Measurements from ENCODE around the gene ENTREP1. TPM values are rescaled to one million over a fixed set of nuclear protein-coding genes. Genes with fewer than 3 reads are reported as not detected.

The ENTREP1 gene
- polyA plus RNA-seq, 4 donors = 2.5 to 3.5 (median 2.9) TPM

GRCh38 chr9:69319324-69320025 lies 5.5 kb upstream of the ENTREP1 start:
- DNase-seq (ENCODE audit: low read depth in 4 of 4, low spot score in 3 of 4) = peak in 2 of 4 donors; percentile 6 to 23

- no peak for DNase-seq (ENCODE audit: low read depth in 4 of 4, low spot score in 3 of 4)
Measured at GRCh38 chr9:69322256-69322655, 2.8 kb upstream of the ENTREP1 start.

GRCh38 chr9:69323861-69324260 lies 1.2 kb upstream of the ENTREP1 start:
- peak in 1 of 4 donors; percentile 16 for DNase-seq (ENCODE audit: low read depth in 4 of 4, low spot score in 3 of 4)

GRCh38 chr9:69325409-69326212 lies 596 bp downstream of the ENTREP1 start:
- DNase-seq (ENCODE audit: low read depth in 4 of 4, low spot score in 3 of 4) = peak in 1 of 4 donors; percentile 5

- no peak for DNase-seq (ENCODE audit: low read depth in 4 of 4, low spot score in 3 of 4)
Measured at GRCh38 chr9:69326261-69326660, 1.2 kb downstream of the ENTREP1 start.

- no peak for DNase-seq (ENCODE audit: low read depth in 4 of 4, low spot score in 3 of 4)
Measured at GRCh38 chr9:69330580-69330979, 5.6 kb downstream of the ENTREP1 start.

- DNase-seq (ENCODE audit: low read depth in 4 of 4, low spot score in 3 of 4) = no peak
Measured at GRCh38 chr9:69331444-69331843, 6.4 kb downstream of the ENTREP1 start.

GRCh38 chr9:69332067-69332685 lies 7.2 kb downstream of the ENTREP1 start:
- no peak for DNase-seq (ENCODE audit: low read depth in 4 of 4, low spot score in 3 of 4)

GRCh38 chr9:69333716-69334115 lies 8.7 kb downstream of the ENTREP1 start:
- DNase-seq (ENCODE audit: low read depth in 4 of 4, low spot score in 3 of 4) = no peak

- no peak for DNase-seq (ENCODE audit: low read depth in 4 of 4, low spot score in 3 of 4)
Measured at GRCh38 chr9:69334317-69334716, 9.3 kb downstream of the ENTREP1 start.

GRCh38 chr9:69339620-69340019 lies 14.6 kb downstream of the ENTREP1 start:
- DNase-seq (ENCODE audit: low read depth in 4 of 4, low spot score in 3 of 4) = no peak

- no peak for DNase-seq (ENCODE audit: low read depth in 4 of 4, low spot score in 3 of 4)
Measured at GRCh38 chr9:69340631-69341030, 15.6 kb downstream of the ENTREP1 start.

- DNase-seq (ENCODE audit: low read depth in 4 of 4, low spot score in 3 of 4) = no peak
Measured at GRCh38 chr9:69342769-69343168, 17.8 kb downstream of the ENTREP1 start.

- DNase-seq (ENCODE audit: low read depth in 4 of 4, low spot score in 3 of 4) = no peak
Measured at GRCh38 chr9:69344459-69344858, 19.4 kb downstream of the ENTREP1 start.

- no peak for DNase-seq (ENCODE audit: low read depth in 4 of 4, low spot score in 3 of 4)
Measured at GRCh38 chr9:69346596-69347390, 21.8 kb downstream of the ENTREP1 start.

GRCh38 chr9:69347607-69348006 lies 22.6 kb downstream of the ENTREP1 start:
- no peak for DNase-seq (ENCODE audit: low read depth in 4 of 4, low spot score in 3 of 4)

- DNase-seq (ENCODE audit: low read depth in 4 of 4, low spot score in 3 of 4) = no peak
Measured at GRCh38 chr9:69351227-69351626, 26.2 kb downstream of the ENTREP1 start.

- no peak for DNase-seq (ENCODE audit: low read depth in 4 of 4, low spot score in 3 of 4)
Measured at GRCh38 chr9:69355232-69355631, 30.2 kb downstream of the ENTREP1 start.

- no peak for DNase-seq (ENCODE audit: low read depth in 4 of 4, low spot score in 3 of 4)
Measured at GRCh38 chr9:69357030-69357775, 32.2 kb downstream of the ENTREP1 start.

GRCh38 chr9:69357821-69358220 lies 32.8 kb downstream of the ENTREP1 start:
- DNase-seq (ENCODE audit: low read depth in 4 of 4, low spot score in 3 of 4) = no peak
